Left ventricle myocardium inferior (tissue), 1 donor: Measurements from ENCODE around the gene TMEM255A. TPM values are rescaled to one million over a fixed set of nuclear protein-coding genes. Genes with fewer than 3 reads are reported as not detected.
A peak's percentile ranks its signal among the peaks of the same experiment; 100 is the strongest.

ENCODE experiments used
- DNase-seq: peaks from one replicate; pipeline ENCODE4 v3.0.0-alpha.2; 2020
- H3K27ac ChIP-seq: fragments of 200-600 bp; replicated peaks from 2 replicates; pipeline ENCODE4 v1.8.0; 2021
- H3K27me3 ChIP-seq: fragments of 200-600 bp; 2 replicates; pipeline ENCODE4 v1.8.0; 2021; ENCODE audit warnings: low read depth
- H3K36me3 ChIP-seq: fragments of 200-600 bp; 2 replicates; pipeline ENCODE4 v1.8.0; 2021
- H3K4me1 ChIP-seq: fragments of 200-600 bp; 2 replicates; pipeline ENCODE4 v1.8.0; 2021
- H3K4me3 ChIP-seq: fragments of 200-600 bp; 2 replicates; pipeline ENCODE4 v1.8.0; 2021; ENCODE audit warnings: mild to moderate bottlenecking, moderate library complexity
- H3K9me3 ChIP-seq: fragments of 200-600 bp; replicated peaks from 2 replicates; pipeline ENCODE4 v1.8.0; 2021
- intact Hi-C: fragments of 100-400 bp; cut with micrococcal nuclease; formaldehyde crosslinking; loops from one replicate; pipeline ENCODE4 v1.11.0; 2022
- total RNA-seq: library from RNA; stranded (reverse); fragmentation: NEBNext Ultra II Directional; extraction: Animal tissue kit (Norgen Biotek cat#: 25700); gene quantifications from one replicate; pipeline ENCODE4 v1.2.1, GENCODE V29; 2021
- TF ChIP-seq, protein P1 (sequence below): fragments of 200-600 bp; IDR thresholded peaks from 2 replicates; pipeline ENCODE4 v1.8.0; 2021; ENCODE audit warnings: antibody characterized with exemption, mild to moderate bottlenecking, borderline replicate concordance
- donor health status: DM: no; HTN: yes; CAD: no; lungs with severe emphysema.

The TMEM255A gene
- total RNA-seq, 1 donor from 2014 or later, result 0.38 TPM

GRCh38 chrX:120235284-120235683 lies 76.0 kb downstream of the TMEM255A start:
- DNase-seq, result no peak
- Histone ChIP-seq H3K9me3 (no peaks in the 10 kb centered on the region), H3K27ac (no peak overlapping the region), H3K4me1 (no peaks in the 10 kb centered on the region), H3K27me3 (no peaks in the 10 kb centered on the region), H3K36me3 (no peaks in the 10 kb centered on the region), H3K4me3 (no peak overlapping the region)
- intact Hi-C loops, result no loop called here
- TF ChIP-seq, protein P1, sequence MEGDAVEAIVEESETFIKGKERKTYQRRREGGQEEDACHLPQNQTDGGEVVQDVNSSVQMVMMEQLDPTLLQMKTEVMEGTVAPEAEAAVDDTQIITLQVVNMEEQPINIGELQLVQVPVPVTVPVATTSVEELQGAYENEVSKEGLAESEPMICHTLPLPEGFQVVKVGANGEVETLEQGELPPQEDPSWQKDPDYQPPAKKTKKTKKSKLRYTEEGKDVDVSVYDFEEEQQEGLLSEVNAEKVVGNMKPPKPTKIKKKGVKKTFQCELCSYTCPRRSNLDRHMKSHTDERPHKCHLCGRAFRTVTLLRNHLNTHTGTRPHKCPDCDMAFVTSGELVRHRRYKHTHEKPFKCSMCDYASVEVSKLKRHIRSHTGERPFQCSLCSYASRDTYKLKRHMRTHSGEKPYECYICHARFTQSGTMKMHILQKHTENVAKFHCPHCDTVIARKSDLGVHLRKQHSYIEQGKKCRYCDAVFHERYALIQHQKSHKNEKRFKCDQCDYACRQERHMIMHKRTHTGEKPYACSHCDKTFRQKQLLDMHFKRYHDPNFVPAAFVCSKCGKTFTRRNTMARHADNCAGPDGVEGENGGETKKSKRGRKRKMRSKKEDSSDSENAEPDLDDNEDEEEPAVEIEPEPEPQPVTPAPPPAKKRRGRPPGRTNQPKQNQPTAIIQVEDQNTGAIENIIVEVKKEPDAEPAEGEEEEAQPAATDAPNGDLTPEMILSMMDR, result no peak

- Histone ChIP-seq H3K4me1 (peaks cover 5% of the 10 kb centered on the region), H3K27ac (no peak overlapping the region), H3K27me3 (no peaks in the 10 kb centered on the region), H3K9me3 (no peaks in the 10 kb centered on the region), H3K4me3 (no peak overlapping the region), H3K36me3 (no peaks in the 10 kb centered on the region)
- intact Hi-C loops, result no loop called here
- no peak for DNase-seq
- TF ChIP-seq, protein P1, result no peak
Observed at GRCh38 chrX:120228187-120228908, 82.9 kb downstream of the TMEM255A start.

- Histone ChIP-seq H3K27ac (no peak overlapping the region), H3K9me3 (no peaks in the 10 kb centered on the region), H3K4me1 (peaks cover under 1% of the 10 kb centered on the region), H3K36me3 (no peaks in the 10 kb centered on the region), H3K27me3 (no peaks in the 10 kb centered on the region), H3K4me3 (no peak overlapping the region)
- DNase-seq, result no peak
- intact Hi-C loops, result no loop called here
- TF ChIP-seq, protein P1, result no peak
Observed at GRCh38 chrX:120224388-120224787, 86.9 kb downstream of the TMEM255A start.

GRCh38 chrX:120223374-120223773 lies 87.9 kb downstream of the TMEM255A start:
- intact Hi-C loops, result no loop called here

DNA sequence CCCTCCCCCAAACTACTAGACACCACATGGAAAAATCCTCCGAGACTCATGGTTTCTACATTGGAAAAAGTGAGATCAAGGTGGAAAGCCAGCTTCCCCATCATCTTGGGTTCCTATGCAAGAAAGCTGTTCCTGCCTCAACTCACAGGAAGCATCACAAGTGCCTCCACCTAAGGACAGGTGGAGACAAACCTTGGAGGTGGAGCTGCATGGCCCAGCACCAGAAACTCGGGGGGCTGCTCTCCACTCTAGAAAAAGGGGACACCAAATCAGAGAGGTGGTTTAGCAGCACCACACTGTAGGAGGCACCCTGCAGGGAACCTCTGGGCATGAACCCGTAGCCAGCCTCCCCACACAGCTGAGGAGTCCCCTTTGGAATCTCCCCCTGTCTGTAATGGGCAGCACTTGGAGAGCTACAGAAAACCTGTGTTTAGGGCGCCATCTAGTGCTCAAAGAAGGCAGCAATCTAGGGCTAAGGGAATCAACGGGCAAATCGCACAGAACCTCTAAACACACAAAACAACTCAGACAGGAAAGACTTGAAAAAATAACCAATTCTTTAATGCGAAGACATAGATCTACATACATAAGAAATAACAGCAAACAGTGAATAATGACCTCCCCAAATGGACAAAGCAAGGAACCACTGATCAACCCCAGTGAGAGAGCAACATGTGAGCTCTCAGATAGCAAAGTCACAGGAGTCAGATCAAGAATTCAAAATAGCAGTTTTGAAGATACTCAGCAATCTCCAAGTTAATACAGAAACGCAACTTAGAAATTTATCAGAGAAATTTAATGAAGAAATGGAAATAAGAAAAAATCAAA lies 97.6 kb downstream of the TMEM255A start:
- Histone ChIP-seq H3K9me3 (no peaks in the 10 kb centered on the region), H3K4me1 (no peaks in the 10 kb centered on the region), H3K27me3 (no peaks in the 10 kb centered on the region), H3K4me3 (no peak overlapping the region), H3K36me3 (no peaks in the 10 kb centered on the region), H3K27ac (no peak overlapping the region)
- intact Hi-C loops, result no loop called here
- TF ChIP-seq, protein P1, result peak; percentile 75
- no peak for DNase-seq

More at GRCh38 chrX:120223374-120223773, 87.9 kb downstream of the TMEM255A start:
- no peaks in the 10 kb centered on the region for H3K27me3 ChIP-seq
- no peak overlapping the region for H3K27ac ChIP-seq
- H3K36me3 ChIP-seq, result no peaks in the 10 kb centered on the region
- no peaks in the 10 kb centered on the region for H3K9me3 ChIP-seq
- H3K4me1 ChIP-seq, result no peaks in the 10 kb centered on the region
- DNase-seq, result no peak
- TF ChIP-seq, protein P1, result no peak
- H3K4me3 ChIP-seq, result no peak overlapping the region

Other genes with a start within 250 kb of the TMEM255A start
- gene RHOXF2B, start 233.8 kb downstream of the TMEM255A start, total RNA-seq, result not detected
- gene RHOXF1, start 195.5 kb downstream of the TMEM255A start, total RNA-seq, result not detected
- gene RHOXF2, start 152.8 kb downstream of the TMEM255A start, total RNA-seq, result not detected
- gene ZBTB33, start 60.6 kb downstream of the TMEM255A start, total RNA-seq, result 6.0 TPM
- 1.8 TPM for gene ATP1B4, start 50.6 kb upstream of the TMEM255A start, total RNA-seq
- 54.7 TPM for gene LAMP2, start 157.8 kb upstream of the TMEM255A start, total RNA-seq
- 18.9 TPM for gene CUL4B, start 249.5 kb upstream of the TMEM255A start, total RNA-seq